GM21619 (cell line): ENCODE measurements around the gene LENG9.
"Not testable (repeated sequence)": the region's sequence is repeated elsewhere in the genome, so short reads cannot be mapped to it uniquely, and the experiment has no call there.

ENCODE experiments used
- ATAC-seq: cut with Tn5 transposase; IDR thresholded peaks from one replicate; pipeline ENCODE4 v1.9.1; 2021; ENCODE audit not compliant: unreplicated experiment

Gene LENG9

GRCh38 chr19:54460230-54461005 lies 3.2 kb downstream of the LENG9 start:
- ATAC-seq, result no peak

GRCh38 chr19:54459282-54460229 lies 4.0 kb downstream of the LENG9 start:
- ATAC-seq, result no peak

- ATAC-seq, result no peak
Measured at GRCh38 chr19:54458648-54459281, 4.8 kb downstream of the LENG9 start.

- ATAC-seq, result no peak
Measured at GRCh38 chr19:54457773-54458647, 5.6 kb downstream of the LENG9 start.

- no peak for ATAC-seq
Measured at GRCh38 chr19:54456423-54457373, 6.9 kb downstream of the LENG9 start.

- ATAC-seq, result no peak
Measured at GRCh38 chr19:54455786-54456422, 7.7 kb downstream of the LENG9 start.

- no peak for ATAC-seq
Measured at GRCh38 chr19:54454781-54455675, 8.6 kb downstream of the LENG9 start.

- ATAC-seq, result no peak
Measured at GRCh38 chr19:54453921-54454780, 9.4 kb downstream of the LENG9 start.

- ATAC-seq, result no peak
Measured at GRCh38 chr19:54452626-54453025, 11.0 kb downstream of the LENG9 start.

- ATAC-seq, result no peak
Measured at GRCh38 chr19:54451997-54452396, 11.6 kb downstream of the LENG9 start.

GRCh38 chr19:54451331-54451871 lies 12.2 kb downstream of the LENG9 start:
- ATAC-seq, result no peak

- ATAC-seq, result peak; percentile 3
Measured at GRCh38 chr19:54449701-54450069, 13.9 kb downstream of the LENG9 start.

- peak; percentile 83 for ATAC-seq
Measured at GRCh38 chr19:54448774-54449700, 14.5 kb downstream of the LENG9 start, which contains the start of gene LENG8. TSS of gene LENG8 (plus strand) at chr19:54449199. CDS start at chr19:54451345, 2,146 bp downstream.

GRCh38 chr19:54448040-54448773 lies 15.4 kb downstream of the LENG9 start:
- no peak for ATAC-seq

- not testable (repeated sequence) for ATAC-seq
Measured at GRCh38 chr19:54446349-54446748, 17.2 kb downstream of the LENG9 start.
